ENCODE results near the gene RNF144A. TPM values are rescaled to one million over a fixed set of nuclear protein-coding genes. Genes with fewer than 3 reads are reported as not detected.

Gene RNF144A
- total RNA-seq, 1 experiment from 2014 or later, result 13.0 TPM

GRCh38 chr2:7089898-7090510, 172.8 kb downstream of the RNF144A start:
- Histone ChIP-seq H3K79me2 (ENCODE audit: insufficient read depth, low read length) (no peaks in the 10 kb centered on the region), H2AFZ (ENCODE audit: low read depth, low read length, poor library complexity, severe bottlenecking) (no peak overlapping the region), H3K9ac (ENCODE audit: low read length) (no peak overlapping the region), H3K27ac (ENCODE audit: low read depth, low read length) (no peak overlapping the region), H3K4me2 (ENCODE audit: low read length) (no peak overlapping the region), H3K4me3 (replicated peaks in 1 of 2; ENCODE audit: low read depth in 1 of 2, low read length in 2 of 2) (no peak overlapping the region), H3K9me2 (ENCODE audit: insufficient read depth) (no peaks in the 10 kb centered on the region; the same call in 1 of the 2 replicates), H3K9me3 (ENCODE audit: control insufficient read depth in 1 of 2, insufficient read depth in 1 of 2, low read depth in 1 of 2, low read length in 2 of 2) (no peaks in the 10 kb centered on the region), H3K36me3 (ENCODE audit: control insufficient read depth in 1 of 2, insufficient read depth in 2 of 2, low read length in 2 of 2) (no peaks in the 10 kb centered on the region), H3K4me1 (ENCODE audit: control insufficient read depth in 1 of 2, insufficient read depth in 2 of 2, low read length in 2 of 2) (no peaks in the 10 kb centered on the region), H4K20me1 (ENCODE audit: insufficient read depth) (no peaks in the 10 kb centered on the region), H3K27me3 (ENCODE audit: insufficient read depth, low read length) (no peaks in the 10 kb centered on the region)
- TF ChIP-seq REST (IDR thresholded peaks at IDR 0.05; ENCODE audit: low read depth) (no peak), ZFX (IDR thresholded peaks at IDR 0.05) (no peak), EGR1 (IDR thresholded peaks at IDR 0.05; ENCODE audit: low read depth) (no peak)
- ChIA-PET CTCF (no interaction called here), POLR2A (no interaction called here), RAD21 (ENCODE audit: low non-redundant PET in 1 of 2, low total read pairs in 2 of 2, uncharacterized antibody in 2 of 2, unreplicated experiment in 2 of 2) (no interaction called here)
- ATAC-seq, result no peak
- DNase-seq (ENCODE audit: low read depth, low spot score), result no peak
- no TSS peak for BruUV-seq (replicated peaks)
- intact Hi-C loops (cut with micrococcal nuclease), result no loop called here

GRCh38 chr2:7093376-7093775, 176.2 kb downstream of the RNF144A start:
- Histone ChIP-seq H3K9me3 (ENCODE audit: control insufficient read depth in 1 of 2, insufficient read depth in 1 of 2, low read depth in 1 of 2, low read length in 2 of 2) (no peaks in the 10 kb centered on the region), H3K4me1 (ENCODE audit: control insufficient read depth in 1 of 2, insufficient read depth in 2 of 2, low read length in 2 of 2) (peaks cover 5 to 9% of the 10 kb centered on the region in 2 experiments), H3K9me2 (ENCODE audit: insufficient read depth) (no peaks in the 10 kb centered on the region), H3K36me3 (ENCODE audit: control insufficient read depth in 1 of 2, insufficient read depth in 2 of 2, low read length in 2 of 2) (no peaks in the 10 kb centered on the region), H3K9ac (ENCODE audit: low read length) (no peak overlapping the region), H3K27ac (ENCODE audit: low read depth, low read length) (no peak overlapping the region), H3K27me3 (ENCODE audit: insufficient read depth, low read length) (no peaks in the 10 kb centered on the region), H3K4me3 (replicated peaks in 1 of 2; ENCODE audit: low read depth in 1 of 2, low read length in 2 of 2) (no peak overlapping the region), H2AFZ (ENCODE audit: low read depth, low read length, poor library complexity, severe bottlenecking) (no peak overlapping the region), H3K4me2 (ENCODE audit: low read length) (no peak overlapping the region), H4K20me1 (ENCODE audit: insufficient read depth) (no peaks in the 10 kb centered on the region), H3K79me2 (ENCODE audit: insufficient read depth, low read length) (no peaks in the 10 kb centered on the region)
- ChIA-PET RAD21 (ENCODE audit: low non-redundant PET in 1 of 2, low total read pairs in 2 of 2, uncharacterized antibody in 2 of 2, unreplicated experiment in 2 of 2) (no interaction called here), POLR2A (no interaction called here), CTCF (no interaction called here)
- BruUV-seq (replicated peaks), result no TSS peak
- intact Hi-C loops (cut with micrococcal nuclease), result no loop called here
- no peak for ATAC-seq
- DNase-seq (ENCODE audit: low read depth, low spot score), result no peak
- TF ChIP-seq RAD21 (IDR thresholded peaks at IDR 0.05; ENCODE audit: low read depth) (no peak), POLR2A (IDR thresholded peaks at IDR 0.05; ENCODE audit: borderline replicate concordance, extremely low read depth, insufficient read depth, insufficient read length) (no peak), TCF7L2 (IDR thresholded peaks at IDR 0.05; ENCODE audit: borderline replicate concordance, extremely low read depth, insufficient read depth, insufficient read length) (no peak), ZBTB33 (IDR thresholded peaks at IDR 0.05; ENCODE audit: extremely low read depth, insufficient replicate concordance, low read length) (no peak), YY1 (IDR thresholded peaks at IDR 0.05; ENCODE audit: extremely low read depth, insufficient replicate concordance, low read depth, low read length) (no peak), CBX3 (IDR thresholded peaks at IDR 0.05; ENCODE audit: low read depth) (no peak), SIN3A (IDR thresholded peaks at IDR 0.05; ENCODE audit: low read depth) (no peak), FOSL1 (IDR thresholded peaks at IDR 0.05; ENCODE audit: low read depth) (no peak), ATF3 (IDR thresholded peaks at IDR 0.05) (no peak), ELF1 (IDR thresholded peaks at IDR 0.05; ENCODE audit: borderline replicate concordance, low read depth) (no peak)

Measured in HCT116 (cell line).